ENCODE results near the gene TSHR. TPM values are rescaled to one million over a fixed set of nuclear protein-coding genes. Genes with fewer than 3 reads are reported as not detected.

Gene TSHR
- total RNA-seq, 1 experiment from 2014 or later: not detected

DNA sequence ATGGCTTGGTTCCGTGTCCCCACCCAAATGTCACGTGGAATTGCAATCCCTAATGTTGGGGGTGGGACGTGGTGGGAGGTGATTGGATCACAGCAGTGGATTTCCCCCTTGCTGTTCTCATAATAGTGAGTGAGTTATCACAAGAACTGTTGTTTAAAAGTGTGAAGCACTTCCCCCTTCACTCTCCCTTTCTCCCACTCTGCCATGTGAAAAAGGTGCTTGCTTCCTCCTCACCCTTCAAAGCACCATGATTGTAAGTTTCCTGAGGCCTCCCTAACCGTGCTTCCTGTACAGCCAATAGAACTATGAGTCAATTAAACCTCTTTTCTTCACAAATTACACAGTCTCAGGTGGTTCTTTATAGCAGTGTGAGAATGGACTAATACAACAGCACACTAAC lies 8.6 kb upstream of the TSHR start:
- H2BK12ac ChIP-seq (ENCODE audit: insufficient read length, low read depth, low read length): no peak overlapping the region
- H2BK20ac ChIP-seq (ENCODE audit: low read depth, low read length, poor library complexity, severe bottlenecking): no peak overlapping the region
- H4K20me1 ChIP-seq (ENCODE audit: control insufficient read depth, insufficient read depth, insufficient read length): no peaks in the 10 kb centered on the region
- no peak overlapping the region for H3K18ac ChIP-seq (ENCODE audit: insufficient read length, low read depth, low read length)
- H3K23me2 ChIP-seq (ENCODE audit: insufficient read length, low read depth, low read length, poor library complexity, severe bottlenecking): no peaks in the 10 kb centered on the region
- H4K5ac ChIP-seq (ENCODE audit: insufficient read length, low read depth, low read length): no peak overlapping the region
- no peak overlapping the region for H4K8ac ChIP-seq (replicated peaks; ENCODE audit: insufficient read length, low read depth, low read length)
- H3K9ac ChIP-seq (ENCODE audit: extremely low read depth, insufficient read length, low read length): no peak overlapping the region
- no peak overlapping the region for H3K56ac ChIP-seq (ENCODE audit: insufficient read length, low read depth, low read length)
- H2BK15ac ChIP-seq (ENCODE audit: low read depth, low read length): no peak overlapping the region
- no peaks in the 10 kb centered on the region for H3K79me2 ChIP-seq (ENCODE audit: insufficient read depth, low read length)
- H3K14ac ChIP-seq (ENCODE audit: insufficient read depth, low read length): no peak overlapping the region
- Mint-ChIP-seq H3K4me1 (peaks cover 9% of the 10 kb centered on the region in 2 experiments), H3K27me3 (ENCODE audit: low read depth) (peaks cover 5% of the 10 kb centered on the region), H3K27ac (no peak overlapping the region), H3K36me3 (ENCODE audit: insufficient read depth in 1 of 3, low read depth in 3 of 3) (no peaks in the 10 kb centered on the region), H3K4me3 (no peak overlapping the region), H3K9me3 (no peaks in the 10 kb centered on the region)
- H3K23ac ChIP-seq (ENCODE audit: insufficient read length, low read depth, low read length): no peak overlapping the region
- no peak overlapping the region for H2AK5ac ChIP-seq (ENCODE audit: insufficient read length, low read length)
- WGBS (ENCODE audit: extremely low coverage, insufficient read length, low lambda C conversion rate): no CpG with 5 or more reads among the region's 4 CpGs
- DNase-seq: no peak
- TF ChIP-seq, protein P1, sequence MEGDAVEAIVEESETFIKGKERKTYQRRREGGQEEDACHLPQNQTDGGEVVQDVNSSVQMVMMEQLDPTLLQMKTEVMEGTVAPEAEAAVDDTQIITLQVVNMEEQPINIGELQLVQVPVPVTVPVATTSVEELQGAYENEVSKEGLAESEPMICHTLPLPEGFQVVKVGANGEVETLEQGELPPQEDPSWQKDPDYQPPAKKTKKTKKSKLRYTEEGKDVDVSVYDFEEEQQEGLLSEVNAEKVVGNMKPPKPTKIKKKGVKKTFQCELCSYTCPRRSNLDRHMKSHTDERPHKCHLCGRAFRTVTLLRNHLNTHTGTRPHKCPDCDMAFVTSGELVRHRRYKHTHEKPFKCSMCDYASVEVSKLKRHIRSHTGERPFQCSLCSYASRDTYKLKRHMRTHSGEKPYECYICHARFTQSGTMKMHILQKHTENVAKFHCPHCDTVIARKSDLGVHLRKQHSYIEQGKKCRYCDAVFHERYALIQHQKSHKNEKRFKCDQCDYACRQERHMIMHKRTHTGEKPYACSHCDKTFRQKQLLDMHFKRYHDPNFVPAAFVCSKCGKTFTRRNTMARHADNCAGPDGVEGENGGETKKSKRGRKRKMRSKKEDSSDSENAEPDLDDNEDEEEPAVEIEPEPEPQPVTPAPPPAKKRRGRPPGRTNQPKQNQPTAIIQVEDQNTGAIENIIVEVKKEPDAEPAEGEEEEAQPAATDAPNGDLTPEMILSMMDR (conservative IDR thresholded peaks at IDR 0.05): no peak
- H3K4me1 ChIP-seq (ENCODE audit: insufficient read depth, low read length): no peaks in the 10 kb centered on the region
- no peak overlapping the region for H3T11ph ChIP-seq (ENCODE audit: low read length)
- no peaks in the 10 kb centered on the region for H3K79me1 ChIP-seq (ENCODE audit: insufficient read depth, low read depth, low read length, poor library complexity, severe bottlenecking)
- no peak overlapping the region for H2AFZ ChIP-seq (ENCODE audit: low read length)
- H3K4ac ChIP-seq (ENCODE audit: low read depth, low read length): no peak overlapping the region
- H3K27ac ChIP-seq (ENCODE audit: insufficient read length, low read depth, low read length): no peak overlapping the region
- H3K27me3 ChIP-seq (ENCODE audit: insufficient read depth, low read length): no peaks in the 10 kb centered on the region
- no peak overlapping the region for H4K91ac ChIP-seq (ENCODE audit: insufficient read length, low read depth, low read length)
- no peak overlapping the region for H2BK120ac ChIP-seq (ENCODE audit: low read depth, low read length, poor library complexity, severe bottlenecking)
- no peaks in the 10 kb centered on the region for H3K9me3 ChIP-seq (ENCODE audit: control insufficient read depth, low read depth, low read length)
- no peak overlapping the region for H2BK5ac ChIP-seq (ENCODE audit: insufficient read length, low read length)
- H3K4me2 ChIP-seq (ENCODE audit: insufficient read depth, insufficient read length, low read length): no peak overlapping the region

Data from H9 (cell line).